ENCODE measurements around the gene TJAP1.
"Not testable (repeated sequence)": the region's sequence is repeated elsewhere in the genome, so short reads cannot be mapped to it uniquely, and the experiment has no call there.

- not testable (repeated sequence) for TF ChIP-seq CTCF, POLR2A (IDR thresholded peaks at IDR 0.05)
Measured at GRCh38 chr6:43498291-43498690, 20.9 kb downstream of the TJAP1 start.

Measured in testis (tissue), 2 donors.